Kidney glomerular epithelial cell (primary cell): ENCODE measurements around the gene CRYGN.

ENCODE experiments used
- DNase-seq: peaks from one replicate; lab custom pipeline; 2025; lab: John Stamatoyannopoulos, UW

The CRYGN gene

DNA sequence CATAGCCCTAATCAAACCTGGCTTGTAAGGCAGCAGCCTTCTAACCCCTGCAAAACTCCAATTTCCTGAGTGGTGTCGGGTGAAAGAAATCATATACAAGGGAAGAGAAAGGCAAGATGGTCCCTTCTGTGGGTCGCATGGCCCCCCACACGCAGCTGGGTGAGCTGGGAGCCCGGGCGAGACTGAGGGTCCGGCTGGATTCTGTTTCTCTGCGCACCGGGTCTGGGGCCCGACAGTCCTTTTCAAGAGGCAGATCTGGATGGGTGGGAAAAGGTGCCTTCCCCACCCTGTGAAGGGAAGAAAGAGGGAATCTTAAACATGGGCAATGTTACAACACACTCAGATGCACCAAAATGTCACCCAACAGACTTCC lies 48.6 kb downstream of the CRYGN start:
- DNase-seq: no peak

DNA sequence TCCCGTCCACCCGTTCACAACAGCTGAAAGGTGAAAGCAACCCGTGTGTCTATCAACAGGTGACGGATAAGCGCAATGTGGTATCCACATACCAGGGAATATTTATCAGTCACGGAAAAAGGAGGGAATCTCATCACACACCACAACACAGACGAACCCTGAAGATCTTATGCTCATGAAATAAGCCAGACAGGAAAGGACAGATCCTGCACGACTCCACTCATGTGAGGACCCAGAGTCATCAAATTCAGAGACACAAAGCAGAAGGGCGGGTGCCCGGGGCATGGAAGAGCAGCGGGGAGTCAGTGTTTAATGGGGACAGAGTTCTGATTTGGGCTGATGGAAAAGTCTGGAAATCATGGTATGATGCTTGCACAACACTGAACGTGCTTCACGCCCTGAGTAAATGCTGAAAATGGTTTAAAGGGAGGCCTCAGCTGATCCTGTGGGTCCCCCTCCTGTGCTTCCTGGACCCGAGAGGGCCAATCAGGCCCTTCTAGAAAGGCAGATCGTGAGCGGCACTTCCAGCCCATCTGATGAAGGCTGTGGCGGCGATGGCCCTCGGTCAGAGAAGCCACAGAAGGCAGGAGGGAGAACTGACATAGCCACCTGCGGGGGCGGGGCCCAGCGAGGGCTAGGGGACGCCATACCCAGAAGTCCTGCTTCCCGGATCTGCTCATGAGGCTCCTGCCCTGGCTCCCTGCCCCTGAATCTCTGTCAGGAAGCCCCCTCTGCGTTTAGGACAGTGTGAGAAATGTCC lies 49.2 kb downstream of the CRYGN start:
- DNase-seq: no peak

DNA sequence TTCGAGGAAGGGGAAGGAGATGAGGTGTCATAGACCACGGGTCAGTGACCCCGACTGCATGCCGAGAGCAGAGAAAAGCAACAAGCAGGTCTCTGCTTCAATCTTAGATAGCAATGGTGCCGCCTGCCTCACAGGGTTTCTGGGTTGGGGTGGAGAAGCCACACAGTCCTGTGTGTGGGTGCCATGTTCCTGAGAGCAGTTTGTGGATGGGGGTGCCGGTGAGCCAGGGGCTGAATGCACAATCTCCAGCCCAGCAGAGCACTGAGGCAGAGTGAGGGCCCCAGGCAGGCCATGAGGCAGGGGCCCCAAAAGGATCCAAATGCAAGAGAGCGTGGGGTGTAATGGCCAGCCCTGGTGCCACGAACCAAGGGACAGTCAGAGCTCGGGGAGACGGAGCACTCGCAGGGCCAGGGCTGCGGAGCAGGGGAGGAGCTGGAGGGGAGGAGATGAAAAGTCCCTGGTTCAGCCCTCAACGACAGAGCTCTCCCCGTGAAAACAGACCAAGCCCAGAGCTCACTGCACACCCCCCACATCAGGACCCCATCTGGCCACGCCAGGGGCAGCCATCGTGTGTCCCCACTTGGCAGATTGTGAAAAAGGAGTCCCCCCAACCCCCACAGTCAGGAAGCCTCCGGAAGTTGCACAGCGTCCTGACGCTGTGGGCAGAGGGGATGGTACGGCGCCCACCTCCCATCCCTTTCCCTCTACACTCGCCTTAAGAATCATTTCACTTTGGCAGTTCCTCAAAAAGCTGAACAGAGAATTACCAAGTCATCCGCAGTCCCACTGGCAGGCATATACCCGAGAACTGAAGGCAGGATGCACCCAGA lies 50.0 kb downstream of the CRYGN start:
- DNase-seq: no peak

DNA sequence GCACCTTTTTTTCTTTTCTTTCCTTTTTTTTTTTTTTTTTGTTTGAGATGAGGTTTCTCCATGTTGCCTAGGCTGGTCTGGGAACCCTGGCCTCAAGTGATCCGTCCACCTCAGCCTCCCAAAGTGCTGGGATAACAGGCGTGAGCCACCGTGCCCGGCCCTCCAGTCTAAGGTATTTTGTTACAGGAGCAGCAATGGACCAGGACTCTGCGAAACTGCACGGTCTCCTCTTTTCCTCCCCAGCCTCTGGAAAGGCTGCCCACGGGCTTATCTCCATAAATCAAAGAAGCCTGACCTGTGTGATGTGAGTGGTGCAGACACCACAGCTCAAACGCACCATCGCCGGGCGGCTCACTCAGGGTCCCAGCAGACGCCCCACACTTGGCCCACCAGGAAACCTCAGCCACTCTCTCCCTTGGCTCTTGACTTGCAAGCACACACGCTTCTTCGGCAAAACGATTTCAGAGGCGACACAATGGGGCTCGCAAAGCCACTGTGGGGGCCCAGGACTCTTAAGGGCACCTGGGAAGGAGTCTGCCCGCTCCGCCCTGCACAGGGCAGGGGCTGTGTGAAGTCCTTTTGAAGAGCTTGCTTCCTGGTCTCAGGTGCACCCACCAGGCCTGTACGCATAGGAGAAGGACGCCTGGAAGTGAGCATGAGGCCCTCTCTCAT lies 50.7 kb downstream of the CRYGN start:
- DNase-seq: no peak

DNA sequence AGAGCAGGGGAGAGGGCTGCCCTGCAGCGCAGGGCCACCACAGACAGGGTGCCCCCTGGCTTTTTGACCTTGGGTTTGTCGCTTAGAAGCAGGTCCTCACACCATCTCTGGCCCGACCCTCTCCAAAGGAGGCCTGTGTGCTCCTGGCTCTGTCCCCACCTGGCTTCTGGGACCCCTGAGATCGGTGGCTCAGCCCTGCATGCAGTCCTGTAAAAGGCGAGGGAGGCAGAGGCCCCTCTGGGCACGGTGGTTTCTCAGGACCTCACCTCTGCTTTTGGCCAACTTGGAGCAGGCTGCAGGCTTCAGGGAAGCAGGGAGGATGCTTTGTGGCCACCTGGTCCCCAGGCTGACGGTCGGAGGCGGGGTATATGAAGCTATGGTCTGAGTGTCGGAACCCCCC lies 51.5 kb downstream of the CRYGN start:
- DNase-seq: no peak

DNA sequence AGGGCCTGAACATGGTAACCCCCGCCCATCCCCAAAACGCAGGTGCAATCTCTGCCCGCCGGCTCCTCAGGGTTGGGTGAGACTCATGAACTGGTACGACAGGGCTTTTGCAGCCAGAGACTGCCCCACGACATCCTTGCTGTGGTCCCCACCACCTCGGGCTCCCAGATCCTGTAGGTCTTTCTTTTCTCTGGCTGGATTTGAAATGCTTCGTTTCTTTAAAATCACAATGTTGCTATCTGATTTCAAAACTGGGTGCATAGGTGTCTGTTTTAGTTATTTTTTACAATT lies 52.0 kb downstream of the CRYGN start:
- DNase-seq: no peak

DNA sequence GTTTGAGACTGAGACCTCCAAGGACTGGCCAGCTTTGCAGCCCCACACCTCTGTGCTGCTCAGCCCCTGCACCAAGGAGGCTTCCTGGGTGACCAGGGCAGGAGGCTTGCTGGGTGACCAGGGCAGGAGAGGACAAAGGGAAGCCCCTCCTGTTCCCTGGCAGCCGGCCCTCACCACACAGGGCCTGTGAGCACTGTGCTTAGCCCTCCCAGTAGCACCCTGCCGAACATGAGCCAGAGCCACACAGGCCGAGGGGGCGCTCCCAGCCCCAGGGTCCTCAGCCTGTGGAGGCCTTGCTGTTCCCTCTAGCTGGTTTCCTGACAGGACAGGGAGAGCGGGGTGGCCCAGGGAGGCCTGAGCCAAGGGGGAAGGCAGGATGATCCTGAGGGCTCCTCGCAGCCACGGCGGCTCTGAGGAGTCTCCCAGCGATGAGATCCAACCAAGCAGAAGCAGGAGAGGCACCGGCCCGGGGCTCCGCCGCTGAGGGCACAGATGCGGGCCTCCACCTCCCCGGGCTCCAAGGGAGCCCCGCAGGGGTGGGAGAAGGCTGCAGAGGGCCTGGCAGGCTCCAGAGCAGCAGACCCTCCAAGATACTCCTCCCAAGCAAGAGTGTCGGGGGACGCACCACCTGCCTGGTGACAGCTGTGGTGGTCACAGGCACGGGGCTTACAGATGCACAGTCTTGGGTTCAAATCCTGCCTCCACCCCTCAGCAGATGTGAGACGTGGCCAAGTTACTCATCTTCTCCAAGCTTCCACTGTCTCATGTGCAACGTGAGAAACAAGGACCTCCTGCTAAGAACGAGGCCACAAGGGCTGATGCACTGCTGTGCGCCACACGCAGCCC lies 52.6 kb downstream of the CRYGN start:
- no peak for DNase-seq

DNA sequence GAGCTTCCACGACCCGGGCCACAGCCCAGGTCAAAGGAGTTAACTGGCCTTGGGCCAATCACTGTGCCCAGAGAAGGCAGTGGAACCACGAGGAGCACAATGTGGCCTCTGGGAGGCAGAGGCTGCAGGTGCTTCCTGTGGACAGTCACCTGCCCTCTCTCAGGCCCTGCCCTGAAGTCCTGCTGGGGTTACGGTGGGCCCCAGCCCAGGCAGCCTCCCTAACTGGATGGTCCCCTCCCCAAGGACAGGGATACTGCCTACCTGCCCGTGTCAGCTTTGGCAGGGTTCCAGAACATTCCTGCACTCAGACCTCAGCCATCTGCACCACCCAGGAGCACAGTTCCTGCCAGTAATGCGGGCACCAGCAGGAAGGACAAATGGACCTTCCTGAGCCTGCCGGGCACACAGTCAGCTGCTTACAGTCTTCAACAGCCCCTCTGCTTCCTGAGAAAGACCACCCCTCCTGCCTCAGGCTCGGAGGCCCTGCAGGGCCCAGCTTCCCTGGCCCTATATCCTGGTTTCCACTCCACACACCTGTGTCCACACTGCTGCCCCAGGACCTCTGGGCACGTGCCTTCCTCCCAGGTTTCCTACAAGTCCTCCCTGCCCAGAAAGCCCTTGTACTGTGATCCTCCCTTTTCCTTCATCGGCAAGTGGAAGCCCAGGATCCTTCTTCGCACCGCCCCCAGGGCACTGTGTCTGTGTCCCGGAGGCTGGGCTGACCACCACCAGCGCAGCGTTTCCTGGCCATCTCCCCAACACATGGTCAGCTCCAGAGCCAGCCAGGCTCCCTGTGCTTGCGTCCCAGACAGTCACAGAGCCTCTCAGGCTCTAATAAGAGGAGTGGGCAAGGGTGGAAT lies 53.4 kb downstream of the CRYGN start:
- no peak for DNase-seq

DNA sequence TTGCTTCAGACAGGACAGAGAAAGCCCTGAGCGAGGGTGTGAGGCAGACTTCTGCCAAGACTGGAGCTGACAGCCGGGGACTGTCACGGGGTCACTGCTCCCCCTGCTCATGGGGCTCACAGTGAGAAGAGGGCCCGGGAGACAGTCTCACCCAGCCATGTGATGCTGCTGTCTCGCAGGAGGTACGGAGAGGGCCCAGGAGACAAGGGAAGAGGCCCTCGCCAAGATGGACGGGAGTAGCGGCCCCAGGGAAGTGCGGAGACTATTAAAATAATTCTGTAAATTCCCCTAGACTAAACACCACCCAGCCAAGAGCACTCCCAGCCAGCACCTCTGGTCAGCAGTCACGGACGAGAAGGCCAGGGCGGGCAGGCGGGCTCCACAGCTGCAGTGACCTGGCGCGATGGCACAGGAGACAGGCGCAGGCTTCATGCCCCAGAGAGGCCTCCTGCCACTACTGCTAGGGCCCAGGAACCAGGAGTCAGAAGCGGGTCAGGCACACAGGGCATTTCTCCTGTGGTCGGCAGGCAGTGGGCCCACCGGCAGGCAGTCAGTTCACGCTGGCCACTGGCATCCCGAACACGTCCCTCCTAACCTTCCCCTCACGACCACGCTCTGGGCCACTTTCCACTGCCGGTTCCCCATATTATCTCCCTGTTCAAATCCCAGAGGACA lies 54.2 kb downstream of the CRYGN start:
- no peak for DNase-seq

DNA sequence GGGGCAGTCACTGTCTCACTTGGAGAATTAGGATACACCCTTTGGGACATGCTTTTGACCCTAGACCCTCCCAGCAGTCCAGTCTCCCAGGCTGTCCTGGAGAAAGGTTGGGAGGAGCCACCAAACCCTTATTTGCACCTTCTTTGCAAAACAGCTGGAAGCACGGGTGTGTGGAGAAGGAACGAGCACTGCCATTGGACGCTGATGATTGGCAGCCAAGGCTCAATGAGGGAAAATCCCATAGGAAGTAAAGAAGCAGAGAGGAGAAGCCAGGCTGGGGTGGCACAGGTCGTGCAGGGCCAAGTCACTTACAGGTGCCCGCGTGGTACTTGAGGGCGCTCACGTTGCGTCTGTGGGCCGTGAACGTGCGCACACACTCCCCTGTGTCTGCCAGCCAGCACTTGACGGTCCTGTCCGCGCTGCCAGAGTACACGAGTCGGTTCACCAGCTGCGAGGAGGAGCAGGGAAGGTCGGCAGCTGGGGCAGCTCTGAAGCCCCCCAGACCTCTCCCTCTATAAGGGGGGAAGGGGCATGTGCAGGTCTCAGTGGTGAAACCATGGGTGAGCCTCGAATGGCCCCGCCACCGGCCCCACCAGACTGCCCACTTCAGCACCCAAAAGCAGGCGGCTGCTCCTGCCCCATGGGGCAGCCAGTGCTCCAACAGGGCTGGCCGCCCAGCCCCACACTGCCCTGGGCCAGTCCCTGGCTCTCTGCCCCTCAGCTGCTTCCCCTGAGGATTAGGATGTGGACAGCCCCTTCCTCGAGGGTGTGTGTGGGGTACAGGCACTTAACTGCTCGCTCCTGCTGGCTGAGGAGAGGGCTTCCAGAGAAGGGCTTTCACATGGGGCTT lies 54.9 kb downstream of the CRYGN start:
- no peak for DNase-seq

DNA sequence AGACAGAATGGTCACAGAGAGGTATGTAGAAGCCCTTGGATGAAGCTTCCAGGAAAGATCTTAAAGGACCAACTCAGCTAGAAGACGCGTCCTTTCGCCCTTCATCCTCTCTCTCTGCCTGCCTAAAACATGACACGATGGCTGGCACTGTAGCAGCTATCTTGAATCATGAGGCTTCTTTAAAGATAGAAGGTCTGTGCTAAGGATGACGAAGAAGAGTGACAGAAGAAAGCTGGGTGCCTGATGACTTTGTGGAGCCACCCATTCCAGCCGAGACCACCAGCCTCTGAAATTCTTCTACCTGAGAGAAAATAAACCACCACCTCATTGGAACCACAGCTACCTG lies 55.6 kb downstream of the CRYGN start:
- DNase-seq: no peak

DNA sequence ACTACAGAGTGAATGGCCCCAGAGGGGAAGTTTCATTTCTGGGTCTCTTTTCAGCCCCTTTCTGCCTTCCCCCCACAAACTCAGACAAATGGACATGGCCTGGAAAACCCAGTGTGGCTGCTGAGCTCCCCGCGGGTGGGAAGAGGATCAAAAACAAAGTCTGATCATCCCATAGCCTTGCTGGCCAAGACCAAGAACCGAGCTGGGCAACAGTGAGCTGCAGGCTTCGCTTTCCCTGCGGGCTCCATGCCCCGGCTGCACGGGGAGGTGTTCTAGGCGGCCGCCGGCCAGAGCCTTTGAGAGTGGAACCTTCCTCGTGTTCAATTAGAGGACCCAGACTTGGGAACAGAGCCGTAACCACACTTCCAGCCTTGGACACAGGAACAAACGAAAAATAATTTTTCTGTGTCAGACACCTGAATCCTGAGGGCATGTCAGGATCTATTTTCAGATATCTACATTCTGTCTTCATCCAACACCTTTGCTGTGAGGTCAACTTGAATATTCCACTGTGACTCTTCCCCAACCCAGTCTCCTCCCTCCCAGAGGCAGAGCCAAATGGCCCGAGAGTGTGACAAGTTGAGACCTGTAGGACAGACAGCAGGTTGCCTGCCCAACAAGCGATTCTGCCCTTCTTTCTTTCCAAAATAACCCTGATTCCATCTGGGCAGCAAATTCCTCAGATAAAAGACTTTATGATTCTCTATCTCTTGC lies 56.1 kb downstream of the CRYGN start:
- DNase-seq: no peak

DNA sequence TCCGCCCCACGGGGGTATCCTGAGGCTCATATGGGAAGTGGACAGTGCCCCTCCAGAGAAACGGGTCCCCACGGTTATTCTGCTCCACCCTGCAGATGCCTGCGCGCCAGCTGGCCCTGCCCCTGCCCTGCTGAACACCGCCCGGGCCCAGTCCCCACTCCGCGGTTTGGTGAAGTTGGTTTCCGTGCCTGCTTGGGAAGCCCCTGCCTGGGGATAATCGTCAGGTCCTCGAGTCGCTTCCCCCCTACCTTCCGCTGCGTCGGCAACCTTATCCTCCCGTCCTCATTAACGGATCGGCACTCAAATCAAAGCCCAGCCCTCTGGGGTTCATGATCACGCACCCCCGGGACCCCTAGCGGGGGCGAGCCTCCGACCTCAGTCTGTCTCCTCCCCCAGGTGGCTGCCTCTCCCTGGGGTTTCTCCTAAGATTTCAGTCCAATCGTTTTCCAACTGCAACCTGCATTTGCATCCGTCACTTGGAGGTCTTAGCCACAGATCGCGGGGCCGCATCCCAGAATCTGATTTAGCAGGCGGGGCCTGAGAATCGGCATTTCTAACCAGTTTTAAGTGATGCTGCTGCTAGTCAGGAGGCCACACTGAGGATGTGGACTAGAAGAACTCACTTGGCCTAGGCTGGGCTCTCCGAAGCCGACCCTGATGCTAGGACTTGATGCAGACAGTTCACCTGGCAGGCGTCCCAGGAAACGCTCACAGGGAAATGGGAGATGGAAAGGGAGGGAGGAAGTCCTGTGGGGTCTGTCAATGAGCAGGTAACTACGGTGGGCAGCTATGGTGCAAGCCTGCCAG lies 57.7 kb downstream of the CRYGN start:
- DNase-seq: no peak

DNA sequence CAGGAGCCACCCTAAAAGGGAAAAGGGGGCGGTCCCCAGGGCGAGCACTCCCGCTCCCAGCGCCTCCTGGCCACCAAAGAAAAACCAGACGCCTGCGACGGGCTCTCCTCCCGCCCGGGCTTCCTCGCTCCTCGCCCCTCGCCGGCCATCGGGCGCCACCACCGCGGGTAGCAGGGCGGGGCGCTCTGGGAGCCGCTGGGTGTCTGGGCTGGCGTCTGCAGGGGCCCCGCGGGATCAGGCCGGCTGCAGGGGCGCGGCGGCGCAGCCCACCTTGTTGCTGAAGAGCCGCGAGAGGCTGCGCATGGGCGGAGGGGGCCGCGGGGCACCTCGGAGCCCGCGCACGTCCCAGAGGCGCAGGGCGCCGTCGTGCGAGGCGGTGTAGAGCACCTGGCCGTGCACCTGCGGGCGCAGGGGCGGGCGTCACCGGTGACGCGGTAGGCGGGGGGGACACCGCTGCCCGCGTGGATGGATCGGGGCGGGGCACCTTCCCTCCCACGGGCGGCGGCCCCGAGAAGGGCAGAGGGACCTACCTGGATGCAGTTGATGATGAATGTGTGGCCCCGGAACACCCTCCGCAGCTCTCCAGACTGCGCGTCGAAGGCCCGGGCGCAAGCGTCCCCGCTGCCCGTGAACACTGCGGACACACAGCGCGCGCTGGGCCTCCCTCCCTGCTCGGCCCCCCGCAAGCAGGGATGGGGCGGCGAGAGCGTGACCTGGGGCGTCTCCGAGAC lies 58.4 kb downstream of the CRYGN start:
- no peak for DNase-seq

DNA sequence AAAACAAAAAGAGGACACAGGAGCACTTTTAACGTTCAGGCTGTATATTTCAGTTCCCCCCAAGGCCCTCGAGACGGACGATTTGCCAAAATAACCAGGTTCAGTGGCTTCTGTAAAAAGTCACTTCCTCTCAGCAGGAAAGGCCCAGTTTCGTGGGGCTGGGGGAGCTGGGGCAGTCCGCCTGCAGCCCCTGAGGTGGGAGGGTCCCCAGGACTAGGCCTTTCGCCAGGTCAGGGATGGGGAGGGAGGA lies 58.9 kb downstream of the CRYGN start:
- DNase-seq: no peak

DNA sequence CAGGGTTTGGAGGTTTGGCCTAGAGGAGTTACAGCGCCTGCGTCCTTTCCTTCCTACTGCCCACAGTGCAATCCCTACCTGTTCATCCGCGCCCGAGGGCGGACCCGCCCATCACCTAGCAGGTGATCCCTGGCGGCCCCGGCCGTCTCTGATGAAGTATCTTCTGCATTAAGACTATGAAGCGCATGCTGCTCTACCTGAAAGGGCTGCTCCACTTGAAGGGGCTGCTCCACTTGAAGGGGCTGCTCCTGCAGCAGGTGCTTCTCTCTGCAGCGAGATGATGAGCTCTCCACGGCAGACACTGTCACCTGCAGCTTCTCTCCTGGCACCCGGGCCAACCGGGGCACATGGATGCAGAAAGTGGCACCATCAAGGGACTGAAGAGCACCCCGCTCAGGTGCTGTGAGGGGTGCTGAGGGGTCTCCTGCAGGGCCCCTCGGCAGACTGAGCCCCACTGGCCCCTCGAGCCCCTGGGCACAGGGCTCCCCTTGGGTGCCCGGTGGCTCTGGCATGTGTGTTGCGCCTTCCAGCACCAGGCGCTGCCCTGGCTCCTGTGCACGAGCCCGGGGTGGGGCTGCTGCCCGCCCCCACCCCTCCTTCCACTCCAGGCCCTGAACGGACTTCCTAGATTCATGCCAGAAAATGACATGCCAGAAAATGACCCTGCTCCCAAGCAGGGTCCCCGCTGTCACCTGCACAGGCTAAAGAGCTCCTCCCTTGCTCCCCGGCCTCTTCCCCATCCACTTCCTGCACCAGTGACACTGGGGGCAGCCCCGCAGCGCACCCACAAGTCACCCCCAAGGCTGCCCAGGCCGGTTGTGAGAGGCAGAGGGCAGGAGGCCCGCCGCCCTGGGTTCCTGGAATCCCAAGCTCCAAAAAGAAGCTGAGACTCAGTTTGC lies 59.5 kb downstream of the CRYGN start:
- DNase-seq: no peak
